Measurements from ENCODE around the gene TFIP11.
A peak's percentile ranks its signal among the peaks of the same experiment; 100 is the strongest.

Gene TFIP11

GRCh38 chr22:26485806-26486390 lies 26.4 kb downstream of the TFIP11 start:
- Histone ChIP-seq H3K4me3 (ENCODE audit: low read length in 2 of 2) (no peak overlapping the region), H3K9ac (ENCODE audit: low read length in 2 of 2) (no peak overlapping the region), H3K9me3 (ENCODE audit: control insufficient read depth in 2 of 2, low read length in 2 of 2) (no peaks in the 10 kb centered on the region), H3K27ac (ENCODE audit: low read length) (no peak overlapping the region), H3K36me3 (ENCODE audit: control insufficient read depth in 2 of 2, insufficient read depth in 2 of 2, low read length in 2 of 2) (peaks cover 31 to 33% of the 10 kb centered on the region in 2 donors), H3K27me3 (ENCODE audit: control insufficient read depth in 1 of 2, insufficient read depth in 2 of 2, low read length in 2 of 2) (no peaks in the 10 kb centered on the region), H3K4me1 (ENCODE audit: control insufficient read depth, insufficient read depth, low read length) (peaks cover 28% of the 10 kb centered on the region)

- Histone ChIP-seq H3K27ac (ENCODE audit: low read length) (peak overlapping the region; percentile 24), H3K4me1 (ENCODE audit: control insufficient read depth, insufficient read depth, low read length) (peaks cover 32% of the 10 kb centered on the region), H3K9ac (ENCODE audit: low read length in 2 of 2) (peak overlapping the region in 1 of 2 donors; percentile 4), H3K27me3 (ENCODE audit: control insufficient read depth in 1 of 2, insufficient read depth in 2 of 2, low read length in 2 of 2) (no peaks in the 10 kb centered on the region), H3K4me3 (ENCODE audit: low read length in 2 of 2) (peak overlapping the region in 1 of 2 donors; percentile 78), H3K36me3 (ENCODE audit: control insufficient read depth in 2 of 2, insufficient read depth in 2 of 2, low read length in 2 of 2) (peaks cover 29 to 31% of the 10 kb centered on the region in 2 donors), H3K9me3 (ENCODE audit: control insufficient read depth in 2 of 2, low read length in 2 of 2) (no peaks in the 10 kb centered on the region)
These were observed 27.3 kb downstream of the TFIP11 start for GRCh38 chr22:26485013-26485412.

- Histone ChIP-seq H3K4me3 (ENCODE audit: low read length in 2 of 2) (peak overlapping the region; percentile 78 to 88), H3K27ac (ENCODE audit: low read length) (peak overlapping the region; percentile 89), H3K27me3 (ENCODE audit: control insufficient read depth in 1 of 2, insufficient read depth in 2 of 2, low read length in 2 of 2) (no peaks in the 10 kb centered on the region), H3K36me3 (ENCODE audit: control insufficient read depth in 2 of 2, insufficient read depth in 2 of 2, low read length in 2 of 2) (peaks cover 25 to 26% of the 10 kb centered on the region in 2 donors), H3K4me1 (ENCODE audit: control insufficient read depth, insufficient read depth, low read length) (peaks cover 34% of the 10 kb centered on the region), H3K9ac (ENCODE audit: low read length in 2 of 2) (peak overlapping the region; percentile 96 to 98), H3K9me3 (ENCODE audit: control insufficient read depth in 2 of 2, low read length in 2 of 2) (no peaks in the 10 kb centered on the region)
These were observed 27.9 kb downstream of the TFIP11 start for GRCh38 chr22:26484360-26484706.

GRCh38 chr22:26483439-26484359 lies 28.6 kb downstream of the TFIP11 start, which contains the start of the genes HPS4 and SRRD:
TSS of gene HPS4 (minus strand) at chr22:26483783. CDS start at chr22:26481762, 2,021 bp downstream.
TSS of gene SRRD (plus strand) at chr22:26483877. CDS start at chr22:26483891, 14 bp downstream.
- peaks cover 35% of the 10 kb centered on the region for H3K4me1 ChIP-seq (ENCODE audit: control insufficient read depth, insufficient read depth, low read length)
- H3K27ac ChIP-seq (ENCODE audit: low read length) = peak within 1 kb of the TSS; percentile 89
- H3K4me3 ChIP-seq (ENCODE audit: low read length in 2 of 2) = peak within 1 kb of the TSS; percentile 78 to 88
- peaks cover 19 to 20% of the 10 kb centered on the region in 2 donors for H3K36me3 ChIP-seq (ENCODE audit: control insufficient read depth in 2 of 2, insufficient read depth in 2 of 2, low read length in 2 of 2)
- H3K9me3 ChIP-seq (ENCODE audit: control insufficient read depth in 2 of 2, low read length in 2 of 2) = no peaks in the 10 kb centered on the region
- H3K27me3 ChIP-seq (ENCODE audit: control insufficient read depth in 1 of 2, insufficient read depth in 2 of 2, low read length in 2 of 2) = no peaks in the 10 kb centered on the region
- H3K9ac ChIP-seq (ENCODE audit: low read length in 2 of 2) = peak within 1 kb of the TSS; percentile 96 to 98

GRCh38 chr22:26483043-26483438 lies 29.2 kb downstream of the TFIP11 start:
- H3K27ac ChIP-seq (ENCODE audit: low read length) = peak overlapping the region; percentile 89
- H3K9ac ChIP-seq (ENCODE audit: low read length in 2 of 2) = peak overlapping the region; percentile 96 to 98
- H3K4me3 ChIP-seq (ENCODE audit: low read length in 2 of 2) = peak overlapping the region; percentile 78 to 88
- no peaks in the 10 kb centered on the region for H3K9me3 ChIP-seq (ENCODE audit: control insufficient read depth in 2 of 2, low read length in 2 of 2)
- peaks cover 35% of the 10 kb centered on the region for H3K4me1 ChIP-seq (ENCODE audit: control insufficient read depth, insufficient read depth, low read length)
- peaks cover 12 to 14% of the 10 kb centered on the region in 2 donors for H3K36me3 ChIP-seq (ENCODE audit: control insufficient read depth in 2 of 2, insufficient read depth in 2 of 2, low read length in 2 of 2)
- no peaks in the 10 kb centered on the region for H3K27me3 ChIP-seq (ENCODE audit: control insufficient read depth in 1 of 2, insufficient read depth in 2 of 2, low read length in 2 of 2)

GRCh38 chr22:26482161-26482560 lies 30.1 kb downstream of the TFIP11 start:
- H3K9ac ChIP-seq (ENCODE audit: low read length in 2 of 2) = no peak overlapping the region
- no peak overlapping the region for H3K27ac ChIP-seq (ENCODE audit: low read length)
- no peaks in the 10 kb centered on the region for H3K27me3 ChIP-seq (ENCODE audit: control insufficient read depth in 1 of 2, insufficient read depth in 2 of 2, low read length in 2 of 2)
- no peaks in the 10 kb centered on the region for H3K9me3 ChIP-seq (ENCODE audit: control insufficient read depth in 2 of 2, low read length in 2 of 2)
- no peak overlapping the region for H3K4me3 ChIP-seq (ENCODE audit: low read length in 2 of 2)
- peaks cover 7 to 15% of the 10 kb centered on the region in 2 donors for H3K36me3 ChIP-seq (ENCODE audit: control insufficient read depth in 2 of 2, insufficient read depth in 2 of 2, low read length in 2 of 2)
- H3K4me1 ChIP-seq (ENCODE audit: control insufficient read depth, insufficient read depth, low read length) = peaks cover 35% of the 10 kb centered on the region

- Histone ChIP-seq H3K27ac (ENCODE audit: low read length) (no peak overlapping the region), H3K9ac (ENCODE audit: low read length in 2 of 2) (no peak overlapping the region), H3K4me3 (ENCODE audit: low read length in 2 of 2) (no peak overlapping the region), H3K36me3 (ENCODE audit: control insufficient read depth in 2 of 2, insufficient read depth in 2 of 2, low read length in 2 of 2) (peaks cover 10 to 19% of the 10 kb centered on the region in 2 donors), H3K4me1 (ENCODE audit: control insufficient read depth, insufficient read depth, low read length) (peaks cover 35% of the 10 kb centered on the region), H3K9me3 (ENCODE audit: control insufficient read depth in 2 of 2, low read length in 2 of 2) (no peaks in the 10 kb centered on the region), H3K27me3 (ENCODE audit: control insufficient read depth in 1 of 2, insufficient read depth in 2 of 2, low read length in 2 of 2) (no peaks in the 10 kb centered on the region)
These were observed 30.6 kb downstream of the TFIP11 start for GRCh38 chr22:26481694-26482093.

GRCh38 chr22:26481112-26481693 lies 31.1 kb downstream of the TFIP11 start:
- Histone ChIP-seq H3K27me3 (ENCODE audit: control insufficient read depth in 1 of 2, insufficient read depth in 2 of 2, low read length in 2 of 2) (no peaks in the 10 kb centered on the region), H3K9ac (ENCODE audit: low read length in 2 of 2) (no peak overlapping the region), H3K9me3 (ENCODE audit: control insufficient read depth in 2 of 2, low read length in 2 of 2) (no peaks in the 10 kb centered on the region), H3K36me3 (ENCODE audit: control insufficient read depth in 2 of 2, insufficient read depth in 2 of 2, low read length in 2 of 2) (peaks cover 12 to 22% of the 10 kb centered on the region in 2 donors), H3K27ac (ENCODE audit: low read length) (no peak overlapping the region), H3K4me1 (ENCODE audit: control insufficient read depth, insufficient read depth, low read length) (peaks cover 35% of the 10 kb centered on the region), H3K4me3 (ENCODE audit: low read length in 2 of 2) (no peak overlapping the region)

GRCh38 chr22:26480611-26480932 lies 31.7 kb downstream of the TFIP11 start:
- peaks cover 33% of the 10 kb centered on the region for H3K4me1 ChIP-seq (ENCODE audit: control insufficient read depth, insufficient read depth, low read length)
- no peak overlapping the region for H3K9ac ChIP-seq (ENCODE audit: low read length in 2 of 2)
- no peak overlapping the region for H3K27ac ChIP-seq (ENCODE audit: low read length)
- peak overlapping the region in 1 of 2 donors; percentile 29 for H3K4me3 ChIP-seq (ENCODE audit: low read length in 2 of 2)
- peaks cover 12 to 24% of the 10 kb centered on the region in 2 donors for H3K36me3 ChIP-seq (ENCODE audit: control insufficient read depth in 2 of 2, insufficient read depth in 2 of 2, low read length in 2 of 2)
- no peaks in the 10 kb centered on the region for H3K9me3 ChIP-seq (ENCODE audit: control insufficient read depth in 2 of 2, low read length in 2 of 2)
- no peaks in the 10 kb centered on the region for H3K27me3 ChIP-seq (ENCODE audit: control insufficient read depth in 1 of 2, insufficient read depth in 2 of 2, low read length in 2 of 2)

GRCh38 chr22:26479792-26480610 lies 32.3 kb downstream of the TFIP11 start:
- Histone ChIP-seq H3K9ac (ENCODE audit: low read length in 2 of 2) (no peak overlapping the region), H3K4me3 (ENCODE audit: low read length in 2 of 2) (peak overlapping the region in 1 of 2 donors; percentile 29), H3K36me3 (ENCODE audit: control insufficient read depth in 2 of 2, insufficient read depth in 2 of 2, low read length in 2 of 2) (peaks cover 12 to 24% of the 10 kb centered on the region in 2 donors), H3K27ac (ENCODE audit: low read length) (no peak overlapping the region), H3K4me1 (ENCODE audit: control insufficient read depth, insufficient read depth, low read length) (peaks cover 29% of the 10 kb centered on the region), H3K9me3 (ENCODE audit: control insufficient read depth in 2 of 2, low read length in 2 of 2) (no peaks in the 10 kb centered on the region), H3K27me3 (ENCODE audit: control insufficient read depth in 1 of 2, insufficient read depth in 2 of 2, low read length in 2 of 2) (no peaks in the 10 kb centered on the region)
